GM12873 (cell line): ENCODE measurements around the gene RRM2.

Experiments
- TF ChIP-seq, protein P1 (sequence below): IDR thresholded peaks from 2 replicates; pipeline ENCODE4 v1.5.1; 2012; ENCODE audit warnings: low read depth, mild to moderate bottlenecking, moderate library complexity, low read length, control low read depth; ENCODE audit not compliant: insufficient read depth; ENCODE audit errors: missing control alignments

RRM2 gene

DNA sequence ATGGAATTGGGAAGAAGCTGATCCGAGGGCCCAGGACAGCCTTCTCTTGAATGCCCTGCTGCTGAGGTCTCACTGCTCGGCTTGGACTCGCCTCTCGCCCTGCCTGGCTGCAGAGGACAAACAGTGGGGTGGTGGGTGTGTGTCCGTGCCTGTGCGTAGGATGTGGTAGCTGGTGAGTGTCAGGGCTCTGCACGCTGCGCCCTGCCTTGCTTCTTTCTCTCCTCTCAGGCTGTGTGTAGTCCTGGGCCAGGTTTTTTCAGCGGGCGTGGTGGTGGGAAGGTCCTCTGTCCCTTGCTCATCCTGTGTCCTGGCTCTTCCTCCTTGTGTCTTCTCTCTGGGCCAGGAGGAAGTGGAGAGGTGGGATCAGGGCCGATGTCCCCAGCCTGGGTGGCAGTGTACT, 44.8 kb downstream of the RRM2 start:
- TF ChIP-seq, protein P1, sequence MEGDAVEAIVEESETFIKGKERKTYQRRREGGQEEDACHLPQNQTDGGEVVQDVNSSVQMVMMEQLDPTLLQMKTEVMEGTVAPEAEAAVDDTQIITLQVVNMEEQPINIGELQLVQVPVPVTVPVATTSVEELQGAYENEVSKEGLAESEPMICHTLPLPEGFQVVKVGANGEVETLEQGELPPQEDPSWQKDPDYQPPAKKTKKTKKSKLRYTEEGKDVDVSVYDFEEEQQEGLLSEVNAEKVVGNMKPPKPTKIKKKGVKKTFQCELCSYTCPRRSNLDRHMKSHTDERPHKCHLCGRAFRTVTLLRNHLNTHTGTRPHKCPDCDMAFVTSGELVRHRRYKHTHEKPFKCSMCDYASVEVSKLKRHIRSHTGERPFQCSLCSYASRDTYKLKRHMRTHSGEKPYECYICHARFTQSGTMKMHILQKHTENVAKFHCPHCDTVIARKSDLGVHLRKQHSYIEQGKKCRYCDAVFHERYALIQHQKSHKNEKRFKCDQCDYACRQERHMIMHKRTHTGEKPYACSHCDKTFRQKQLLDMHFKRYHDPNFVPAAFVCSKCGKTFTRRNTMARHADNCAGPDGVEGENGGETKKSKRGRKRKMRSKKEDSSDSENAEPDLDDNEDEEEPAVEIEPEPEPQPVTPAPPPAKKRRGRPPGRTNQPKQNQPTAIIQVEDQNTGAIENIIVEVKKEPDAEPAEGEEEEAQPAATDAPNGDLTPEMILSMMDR: no peak

DNA sequence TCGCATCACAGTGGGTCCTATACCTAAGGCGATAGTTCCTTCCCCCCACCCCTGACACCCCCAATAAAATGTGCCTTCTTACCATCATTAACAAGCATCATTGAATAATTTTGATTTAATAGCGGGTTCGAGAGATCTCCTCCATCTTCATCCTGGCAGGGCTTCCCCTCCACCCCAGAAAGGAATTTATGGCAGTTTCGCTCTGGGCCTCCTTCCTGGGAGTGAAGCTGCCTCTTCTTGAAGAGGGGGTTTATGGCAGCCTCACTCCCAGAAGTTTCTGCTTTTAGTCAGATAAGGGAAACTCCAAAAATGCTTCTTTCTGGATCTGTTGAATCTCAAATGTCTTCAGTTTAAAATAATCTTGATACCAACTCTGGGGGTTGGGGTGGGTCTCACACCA, 45.7 kb downstream of the RRM2 start:
- TF ChIP-seq, protein P1: no peak

DNA sequence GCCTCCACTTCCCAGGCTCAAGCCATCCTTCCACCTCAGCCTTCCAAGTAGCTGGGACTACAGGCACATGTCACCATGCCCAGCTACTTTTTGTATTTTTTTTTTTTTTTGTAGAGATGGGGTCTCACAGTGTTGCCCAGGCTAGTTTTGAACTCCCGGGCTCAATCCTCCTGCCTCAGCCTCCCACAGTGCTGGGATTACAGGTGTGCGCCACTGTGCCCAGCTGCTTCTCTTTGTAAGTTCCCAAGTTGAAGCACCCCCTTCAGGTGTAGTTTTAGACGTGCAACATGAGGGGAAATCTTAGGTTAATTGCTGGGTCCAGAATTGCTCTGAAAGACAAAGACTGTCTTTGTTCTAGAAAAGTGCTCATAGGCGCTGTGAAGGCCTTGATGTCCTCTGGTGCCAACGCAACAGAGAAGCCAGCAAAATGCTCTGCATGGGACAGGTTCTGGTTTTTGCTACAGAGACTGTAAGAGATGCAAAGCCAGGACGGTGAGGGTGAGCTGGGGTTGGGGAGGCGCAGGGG, 46.6 kb downstream of the RRM2 start:
- TF ChIP-seq, protein P1: no peak

DNA sequence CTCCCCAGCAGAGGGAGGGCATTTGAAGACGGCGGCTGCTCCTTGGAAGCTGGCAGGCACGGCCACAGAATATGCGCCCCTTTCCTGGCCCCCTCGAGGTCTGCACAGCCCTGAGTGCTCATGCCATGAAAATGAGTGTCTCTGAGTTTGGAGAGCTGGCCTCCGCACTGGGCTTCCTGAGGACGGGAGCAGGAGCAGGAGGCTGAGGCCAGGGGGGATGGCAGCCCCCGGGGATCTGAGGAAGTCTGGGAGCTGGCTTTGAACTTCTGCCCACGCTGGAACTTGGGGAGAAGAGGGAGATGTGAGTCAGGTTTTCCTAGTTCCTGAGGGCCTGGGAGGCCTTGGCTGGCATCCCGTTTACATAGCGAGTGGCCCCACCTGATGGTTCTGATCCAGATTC, 47.0 kb downstream of the RRM2 start:
- TF ChIP-seq, protein P1: no peak

DNA sequence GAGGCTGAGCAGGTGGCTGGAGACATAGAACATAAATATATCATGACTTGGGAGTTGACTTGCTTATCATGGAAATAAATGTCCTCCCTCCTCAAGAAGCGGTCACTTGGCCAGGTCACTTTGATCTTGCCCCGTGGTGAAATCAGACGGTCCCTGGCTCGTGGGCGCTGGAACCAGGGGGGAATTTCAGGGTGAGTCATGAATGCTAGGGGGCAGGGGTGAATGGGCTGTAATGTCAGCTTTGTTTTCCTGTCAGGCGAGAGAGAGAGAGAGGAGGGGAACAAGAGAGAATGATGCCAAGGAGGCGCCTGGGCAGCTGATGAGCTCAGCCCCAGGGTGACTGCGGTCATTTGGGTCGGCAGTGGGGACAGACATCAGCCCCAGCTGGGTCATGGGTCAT, 47.7 kb downstream of the RRM2 start:
- TF ChIP-seq, protein P1: no peak

DNA sequence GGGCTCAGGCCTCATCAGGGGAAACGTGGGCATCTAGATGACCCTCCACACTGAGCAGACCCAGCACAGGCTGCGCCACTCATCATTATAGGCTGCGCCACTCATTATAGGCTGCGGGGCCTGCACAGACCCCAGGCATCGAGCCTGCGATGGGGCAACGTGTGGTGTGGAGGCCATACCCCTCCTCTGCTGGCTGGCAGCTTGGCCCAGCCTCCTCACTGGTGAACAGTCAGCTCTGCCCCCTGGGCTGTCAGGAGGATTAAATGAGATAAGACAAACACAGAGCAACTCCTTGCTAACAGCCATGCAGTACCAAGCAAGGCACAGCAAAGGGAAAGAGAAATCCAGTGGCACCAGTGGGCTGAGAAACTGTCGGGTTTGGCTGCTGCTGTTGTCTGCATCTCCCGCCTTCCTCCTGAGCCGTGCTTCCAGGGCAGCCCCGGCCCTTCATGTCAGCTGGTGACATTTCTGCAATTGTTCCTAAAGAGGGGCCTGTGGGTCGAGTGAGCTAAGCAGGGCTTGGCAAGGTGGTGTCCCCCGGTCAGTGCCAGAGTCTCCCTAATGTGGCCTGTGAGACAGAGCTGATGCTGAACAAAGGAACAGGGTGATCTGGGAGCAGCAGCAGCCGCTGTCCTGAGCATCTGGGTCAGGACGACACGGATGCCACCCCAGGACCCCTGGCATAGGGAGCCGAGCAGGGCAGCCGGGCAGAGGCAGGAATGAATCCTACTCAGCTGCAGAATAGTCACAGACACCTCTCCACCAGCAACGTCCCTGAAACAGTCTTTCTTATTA, 48.7 kb downstream of the RRM2 start:
- TF ChIP-seq, protein P1: no peak

DNA sequence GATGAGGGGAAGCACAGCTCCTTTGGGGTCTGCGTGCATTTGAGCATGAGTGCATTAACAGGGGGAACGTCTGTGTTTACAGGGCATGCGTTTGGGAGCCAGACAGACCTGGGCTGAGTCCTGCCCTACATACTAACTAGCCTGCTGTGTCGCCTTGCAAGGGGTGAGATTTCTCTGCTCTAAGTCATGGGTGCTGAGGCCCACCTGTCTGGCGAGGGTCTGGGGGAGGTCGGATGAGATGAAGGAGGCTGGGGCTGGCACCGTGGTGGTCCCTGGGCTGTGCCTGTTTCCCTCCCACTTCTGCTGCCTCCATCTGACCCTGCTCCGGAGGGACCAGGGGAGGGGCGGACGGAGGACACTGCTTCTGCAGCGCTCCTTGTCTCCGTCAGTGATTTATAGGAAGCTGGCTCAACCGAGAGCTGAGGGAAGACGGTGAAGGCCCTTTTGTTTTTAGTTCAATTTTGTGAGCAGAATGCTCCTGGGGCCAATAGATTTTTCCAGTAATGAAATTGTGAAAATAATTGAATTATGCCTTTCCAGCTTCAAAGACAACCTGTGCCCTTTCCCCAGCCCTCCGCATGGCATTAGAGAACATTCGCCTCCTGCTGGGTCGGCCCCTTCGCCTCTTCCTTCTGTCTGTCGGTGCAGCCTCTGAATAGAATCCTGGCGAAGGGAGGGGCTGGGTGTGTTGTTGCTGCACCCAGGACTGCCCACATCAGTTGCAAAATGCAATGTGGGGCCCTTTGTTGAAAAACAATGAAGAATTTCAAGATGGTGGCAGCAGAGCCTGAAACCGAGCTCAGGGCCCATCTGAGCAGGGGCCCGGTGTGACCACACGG, 49.7 kb downstream of the RRM2 start:
- TF ChIP-seq, protein P1: no peak
